ENCODE data around the gene KHDC1L.
A peak's percentile ranks its signal among the peaks of the same experiment; 100 is the strongest.
"Not testable (repeated sequence)": the region's sequence is repeated elsewhere in the genome, so short reads cannot be mapped to it uniquely, and the experiment has no call there.

The KHDC1L gene

DNA sequence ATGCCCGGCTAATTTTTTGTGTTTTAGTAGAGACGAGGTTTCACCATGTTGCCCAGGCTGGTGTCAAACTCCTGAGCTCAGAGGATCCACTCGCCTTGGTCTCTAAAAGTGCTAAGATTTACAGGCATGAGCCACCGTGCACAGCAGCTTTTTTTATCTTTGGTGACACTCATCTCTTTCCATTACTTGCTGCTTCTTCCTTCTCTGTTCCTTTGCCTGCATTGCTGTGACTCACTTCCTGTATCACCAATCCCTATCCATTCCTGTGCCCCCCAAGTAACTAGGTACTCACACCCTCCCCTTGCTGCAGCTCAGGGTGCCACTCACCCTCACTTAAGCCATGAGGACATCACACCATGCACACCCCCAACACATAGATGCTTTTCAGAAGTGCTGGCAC lies 24.6 kb downstream of the KHDC1L start:
- TF ChIP-seq POLR2AphosphoS5 (IDR thresholded peaks at IDR 0.05; ENCODE audit: low read depth, low read length) = no peak
- no peak for TF ChIP-seq TAF1 (IDR thresholded peaks at IDR 0.05; ENCODE audit: borderline replicate concordance, low read depth, low read length)
- no peak for TF ChIP-seq POLR2A (IDR thresholded peaks at IDR 0.05; ENCODE audit: low read depth, low read length)
- no peak for DNase-seq (ENCODE audit: insufficient read length)

DNA sequence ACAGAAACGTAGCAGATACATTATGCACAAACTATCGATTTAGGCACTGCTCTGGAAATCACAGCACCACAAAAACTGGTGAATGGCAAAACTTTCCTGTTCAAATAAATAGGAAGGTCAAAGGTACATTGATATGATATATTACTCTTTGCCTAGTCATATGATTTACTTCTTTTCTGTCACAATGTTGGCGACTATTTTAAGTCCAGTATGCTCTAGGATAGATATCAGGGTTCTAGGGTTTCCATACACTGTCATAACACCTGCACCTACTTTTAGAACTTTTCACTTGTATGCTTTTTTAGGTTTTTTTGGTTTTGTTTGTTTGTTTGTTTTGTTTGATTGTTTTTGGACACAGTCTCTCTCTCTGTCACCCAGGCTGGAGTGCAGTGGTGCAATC lies 25.0 kb downstream of the KHDC1L start:
- DNase-seq (ENCODE audit: insufficient read length) (no peak), FAIRE-seq (no peak)
- TF ChIP-seq POLR2A (IDR thresholded peaks at IDR 0.05; ENCODE audit: low read depth, low read length) (no peak), TAF1 (IDR thresholded peaks at IDR 0.05; ENCODE audit: borderline replicate concordance, low read depth, low read length) (no peak), POLR2AphosphoS5 (IDR thresholded peaks at IDR 0.05; ENCODE audit: low read depth, low read length) (no peak)

More for the DNA sequence above, 24.6 kb downstream of the KHDC1L start:
- no peak for FAIRE-seq

DNA sequence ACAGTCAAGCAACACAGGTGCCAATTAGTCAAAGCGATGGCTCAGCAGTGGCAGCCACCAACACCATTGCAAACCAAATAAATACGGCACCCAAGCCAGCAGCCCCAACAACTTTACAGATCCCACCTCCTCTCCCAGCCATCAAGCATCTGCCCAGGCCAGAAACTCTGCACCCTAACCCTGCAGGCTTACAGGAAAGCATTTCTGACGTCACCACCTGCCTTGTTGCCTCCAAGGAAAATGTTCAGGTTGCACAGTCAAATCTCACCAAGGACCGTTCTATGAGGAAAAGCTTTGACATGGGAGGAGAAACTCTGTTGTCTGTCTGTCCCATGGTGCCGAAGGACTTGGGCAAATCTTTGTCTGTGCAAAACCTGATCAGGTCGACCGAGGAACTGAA lies 30.6 kb downstream of the KHDC1L start:
- FAIRE-seq (no peak), DNase-seq (ENCODE audit: insufficient read length) (no peak)
- no peak for TF ChIP-seq POLR2A (IDR thresholded peaks at IDR 0.05; ENCODE audit: low read depth, low read length)
- TF ChIP-seq POLR2AphosphoS5 (IDR thresholded peaks at IDR 0.05; ENCODE audit: low read depth, low read length) = no peak
- no peak for TF ChIP-seq TAF1 (IDR thresholded peaks at IDR 0.05; ENCODE audit: borderline replicate concordance, low read depth, low read length)

DNA sequence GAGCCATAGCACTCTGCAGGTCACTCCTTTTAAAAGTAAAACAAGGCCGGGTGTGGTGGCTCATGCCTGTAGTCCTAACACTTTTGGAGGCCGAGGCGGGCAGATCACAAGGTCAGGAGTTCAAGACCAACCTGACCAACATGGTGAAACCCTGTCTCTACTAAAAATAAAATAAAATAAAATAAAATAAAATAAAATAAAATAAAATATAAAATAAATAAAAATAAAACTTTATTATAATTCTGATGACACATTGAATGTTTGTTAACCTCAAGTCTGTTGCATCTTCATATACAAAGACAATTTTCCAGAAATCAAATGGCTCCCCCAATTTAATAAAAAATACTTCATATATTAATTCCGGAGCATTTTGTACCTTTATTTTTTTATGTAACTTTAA lies 32.0 kb downstream of the KHDC1L start:
- FAIRE-seq; DNase-seq (ENCODE audit: insufficient read length): not testable (repeated sequence)

DNA sequence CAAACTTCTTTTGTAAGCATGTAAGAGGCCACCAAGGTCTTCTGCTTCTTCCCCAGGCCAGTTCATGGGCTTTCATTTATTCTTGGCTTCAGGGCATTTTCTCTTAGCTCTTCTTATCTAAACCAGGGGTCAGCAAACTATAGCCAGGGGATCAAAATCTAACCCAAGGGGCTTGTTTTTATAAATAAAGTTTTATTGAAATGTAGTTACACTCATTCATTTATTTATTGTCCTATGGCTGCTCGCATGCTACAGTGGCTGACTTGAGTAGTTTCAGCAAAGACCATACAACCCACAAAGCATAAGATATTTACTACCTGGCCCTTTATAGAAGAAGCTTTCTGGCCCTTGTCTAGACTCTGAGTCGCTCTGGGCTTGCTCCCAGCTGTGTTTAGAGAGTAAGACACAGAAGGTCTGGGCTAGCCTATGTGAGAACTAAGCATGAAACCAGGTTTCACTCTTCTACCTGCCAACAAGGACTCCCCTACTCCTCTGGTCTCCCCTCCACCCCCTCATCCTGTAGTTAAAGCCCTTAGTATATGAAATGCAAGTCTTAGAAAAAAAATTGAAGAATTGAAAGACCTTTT lies 43.2 kb downstream of the KHDC1L start:
- FAIRE-seq (no peak), DNase-seq (ENCODE audit: insufficient read length) (no peak)
- no peak for TF ChIP-seq POLR2AphosphoS5 (IDR thresholded peaks at IDR 0.05; ENCODE audit: low read depth, low read length)
- TF ChIP-seq TAF1 (IDR thresholded peaks at IDR 0.05; ENCODE audit: borderline replicate concordance, low read depth, low read length) = no peak
- TF ChIP-seq POLR2A (IDR thresholded peaks at IDR 0.05; ENCODE audit: low read depth, low read length) = no peak

DNA sequence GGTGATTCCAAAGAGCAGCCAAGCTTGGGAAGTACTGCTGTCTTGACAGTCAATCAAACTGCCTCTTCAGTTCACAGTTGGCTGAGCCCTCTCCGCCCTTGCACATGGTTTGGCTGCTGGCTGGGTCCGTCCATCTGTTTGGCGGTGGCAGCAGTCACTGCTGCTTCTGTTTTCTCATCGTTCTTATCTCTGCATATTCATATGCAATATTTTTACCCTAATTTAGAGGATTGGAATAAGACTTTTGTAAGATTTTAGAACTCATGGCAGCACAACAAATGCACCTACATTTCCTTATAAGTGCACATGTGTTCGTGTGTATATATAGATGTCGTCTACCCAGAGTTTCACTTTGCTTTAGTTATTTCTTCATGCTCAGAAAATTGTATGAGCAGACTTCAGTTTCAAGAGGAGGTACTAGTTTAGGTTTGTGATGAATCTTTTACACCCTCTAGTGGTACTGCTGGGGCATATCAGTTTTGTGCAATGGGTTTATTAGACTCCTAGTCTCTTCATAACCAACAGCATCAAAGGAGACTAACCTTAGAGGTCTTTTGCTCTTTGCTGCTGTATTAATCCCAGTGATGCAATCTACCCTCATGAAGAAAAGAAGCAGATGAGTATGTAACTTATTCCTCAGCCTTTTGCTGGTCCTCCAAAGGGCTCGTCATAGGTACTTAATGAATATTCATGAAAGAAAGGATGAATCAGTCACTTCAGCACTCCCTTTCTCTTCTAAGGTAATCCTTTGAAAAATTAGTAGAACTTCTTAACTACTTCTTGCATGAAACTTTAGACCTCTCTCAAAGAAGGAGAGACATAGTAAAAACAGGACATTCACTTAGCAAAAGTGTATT lies 44.3 kb downstream of the KHDC1L start:
- TF ChIP-seq POLR2A (IDR thresholded peaks at IDR 0.05; ENCODE audit: low read depth, low read length) (no peak), TAF1 (IDR thresholded peaks at IDR 0.05; ENCODE audit: borderline replicate concordance, low read depth, low read length) (no peak), POLR2AphosphoS5 (IDR thresholded peaks at IDR 0.05; ENCODE audit: low read depth, low read length) (no peak)
- FAIRE-seq = peak; percentile 81
- DNase-seq (ENCODE audit: insufficient read length) = no peak

DNA sequence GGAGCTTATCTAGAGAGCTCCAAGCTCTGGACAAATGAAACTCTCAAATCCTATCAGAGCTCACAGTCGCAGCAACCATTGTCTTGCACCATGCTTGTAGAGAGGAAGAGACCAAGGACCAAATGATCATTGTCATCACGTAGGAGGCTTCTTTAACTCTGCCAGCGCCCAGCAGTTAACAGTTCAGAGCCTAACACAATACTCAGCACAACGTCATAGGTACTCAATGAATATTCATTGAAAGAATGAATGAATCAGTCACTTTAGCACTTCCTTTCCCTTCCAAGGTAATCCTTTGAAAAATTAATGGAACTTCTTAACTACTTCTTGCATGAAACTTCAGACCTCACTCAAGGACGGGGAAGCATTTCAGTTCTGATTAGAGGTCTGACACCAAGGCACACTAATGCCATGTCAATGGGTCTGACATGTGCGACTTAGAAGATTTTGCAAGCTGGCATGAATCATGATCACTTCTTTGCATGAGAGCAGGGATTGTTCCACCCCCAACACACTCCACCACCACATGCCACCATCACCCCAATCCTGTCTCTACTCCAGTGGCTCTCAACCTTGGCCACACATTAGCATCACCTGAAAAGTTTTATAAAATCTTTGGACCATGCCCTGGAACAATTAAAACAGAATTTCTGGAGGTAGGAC lies 45.1 kb downstream of the KHDC1L start:
- TF ChIP-seq POLR2AphosphoS5 (IDR thresholded peaks at IDR 0.05; ENCODE audit: low read depth, low read length) (no peak), TAF1 (IDR thresholded peaks at IDR 0.05; ENCODE audit: borderline replicate concordance, low read depth, low read length) (no peak), POLR2A (IDR thresholded peaks at IDR 0.05; ENCODE audit: low read depth, low read length) (no peak)
- FAIRE-seq = no peak
- DNase-seq (ENCODE audit: insufficient read length) = no peak

DNA sequence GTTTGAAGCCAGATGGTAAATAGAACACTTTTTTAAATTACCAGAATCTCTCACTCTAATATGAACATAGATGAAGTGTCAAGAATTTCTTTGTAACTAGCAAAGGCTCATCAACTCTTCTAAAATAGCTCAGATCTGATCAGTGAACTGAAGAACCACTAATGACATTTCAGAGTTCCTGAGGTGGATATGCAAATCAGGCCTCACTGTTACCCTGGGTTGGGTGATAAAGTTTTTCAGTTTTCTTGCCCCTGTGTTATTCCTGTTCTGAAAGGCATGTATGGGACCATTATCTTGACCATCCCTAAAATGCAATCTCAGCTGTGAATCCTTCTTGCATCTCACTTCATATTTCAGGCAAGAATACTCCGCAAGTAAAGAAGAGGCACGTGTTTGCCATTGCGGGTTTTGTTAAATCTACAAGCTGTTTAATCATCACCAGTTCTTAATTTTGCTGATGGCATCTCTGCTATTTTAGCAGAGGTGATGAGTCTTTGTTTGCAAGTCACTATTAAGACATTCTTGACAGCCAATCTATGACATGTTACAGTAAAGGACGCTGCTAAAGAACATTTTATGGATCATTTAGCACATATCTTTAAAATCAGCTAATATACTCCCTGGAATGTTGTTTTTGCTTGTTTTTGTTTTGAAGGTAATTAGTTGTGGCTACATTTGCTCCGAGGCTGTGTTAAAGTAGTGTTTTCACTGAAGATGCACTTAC lies 47.9 kb downstream of the KHDC1L start:
- peak; percentile 87 for FAIRE-seq
- DNase-seq (ENCODE audit: insufficient read length) = no peak
- TF ChIP-seq POLR2A (IDR thresholded peaks at IDR 0.05; ENCODE audit: low read depth, low read length) (no peak), POLR2AphosphoS5 (IDR thresholded peaks at IDR 0.05; ENCODE audit: low read depth, low read length) (no peak), TAF1 (IDR thresholded peaks at IDR 0.05; ENCODE audit: borderline replicate concordance, low read depth, low read length) (no peak)

DNA sequence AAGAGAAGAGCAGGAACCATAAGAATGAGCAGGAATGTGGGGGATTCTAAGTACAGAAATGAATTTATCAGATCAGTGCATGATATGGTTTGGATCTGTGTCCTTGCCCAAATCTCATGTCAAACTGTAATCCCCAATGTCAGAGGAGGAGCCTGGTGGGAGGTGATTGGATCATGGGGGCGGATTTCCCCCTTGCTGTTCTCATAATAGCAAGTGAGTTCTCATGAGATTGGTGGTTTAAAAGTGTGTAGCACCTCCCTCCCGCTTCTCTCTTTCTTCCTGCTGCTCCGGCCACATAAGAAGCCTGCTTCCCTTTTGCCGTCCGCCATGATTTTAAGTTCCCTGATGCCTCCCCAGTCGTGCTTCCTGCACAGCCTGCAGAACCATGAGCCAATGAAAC lies 49.2 kb downstream of the KHDC1L start:
- FAIRE-seq (no peak), DNase-seq (ENCODE audit: insufficient read length) (no peak)
- TF ChIP-seq TAF1 (IDR thresholded peaks at IDR 0.05; ENCODE audit: borderline replicate concordance, low read depth, low read length) = no peak

DNA sequence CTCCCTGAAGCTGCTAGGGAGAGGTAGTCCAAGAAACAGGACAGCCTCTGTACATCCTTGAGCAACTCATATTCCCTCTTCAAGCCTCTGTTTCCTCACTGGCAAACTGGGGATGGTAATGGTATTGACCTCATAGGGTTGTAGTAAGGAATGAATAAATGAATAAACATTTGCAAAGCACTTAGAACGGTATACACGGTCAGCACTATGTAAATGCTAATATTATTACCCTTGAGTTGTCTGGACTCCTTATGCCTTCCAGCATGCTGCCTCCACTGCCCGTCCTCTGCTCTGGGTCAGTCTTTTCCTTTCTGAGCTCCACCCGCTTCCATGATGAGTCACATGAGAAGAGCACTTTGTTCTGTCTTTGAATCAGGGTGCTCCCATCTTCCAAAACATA lies 50.6 kb downstream of the KHDC1L start:
- DNase-seq (ENCODE audit: insufficient read length) = no peak
- TF ChIP-seq POLR2A (IDR thresholded peaks at IDR 0.05; ENCODE audit: low read depth, low read length) = no peak
- TF ChIP-seq POLR2AphosphoS5 (IDR thresholded peaks at IDR 0.05; ENCODE audit: low read depth, low read length) = no peak
- no peak for TF ChIP-seq TAF1 (IDR thresholded peaks at IDR 0.05; ENCODE audit: borderline replicate concordance, low read depth, low read length)
- FAIRE-seq = no peak

All from GM12892 (cell line).